Caco-2 (cell line): ENCODE results near the gene SIX5. TPM values are rescaled to one million over a fixed set of nuclear protein-coding genes. Genes with fewer than 3 reads are reported as not detected.

ENCODE experiments used
- BruUV-seq: library from RNA; stranded (reverse); fragments of 400-500 nt; replicated peaks from 2 replicates; lab custom pipeline; 2021; lab: Mats Ljungman, UMichigan
- CTCF ChIA-PET: fragments of 300-600 bp; sonication (Branson Sonifier 250); formaldehyde crosslinking; loops from one replicate; lab custom pipeline; 2022; ENCODE audit warnings: antibody characterized with exemption; lab: Charles Lee
- POLR2A ChIA-PET: fragments of 300-600 bp; sonication (Branson Sonifier 250); formaldehyde crosslinking; loops from one replicate; lab custom pipeline; 2022; ENCODE audit warnings: antibody characterized with exemption; lab: Charles Lee
- DNase-seq, 2 experiments: peaks; one replicate each; pipeline versions ENCODE4 v3.0.0 to v3.0.0-alpha.2; 2020 to 2022
- H3K27me3 ChIP-seq: replicated peaks from 2 replicates; pipeline ENCODE4 v1.6.0; 2011; ENCODE audit warnings: low read length; ENCODE audit not compliant: control insufficient read depth, insufficient read depth
- H3K36me3 ChIP-seq: 2 replicates; pipeline ENCODE4 v1.5.1; 2011; ENCODE audit warnings: low read length; ENCODE audit not compliant: control insufficient read depth, insufficient read depth
- H3K4me1 ChIP-seq: fragments of 250-450 bp; sonication (Bioruptor Pico); 2 replicates; pipeline ENCODE4 v1.5.1; 2020; ENCODE audit warnings: mild to moderate bottlenecking
- H3K4me3 ChIP-seq: 2 replicates; pipeline ENCODE4 v1.5.1; 2011; ENCODE audit warnings: low read depth, mild to moderate bottlenecking, control low read depth, low read length
- H3K9me3 ChIP-seq: fragments of 250-450 bp; sonication (Bioruptor Pico); 2 replicates; pipeline ENCODE4 v1.5.1; 2020; ENCODE audit warnings: mild to moderate bottlenecking, moderate library complexity
- H3K27ac Mint-ChIP-seq: one replicate; pipeline ENCODE4 v1.8.0; 2022; ENCODE audit warnings: mixed read lengths; ENCODE audit not compliant: unreplicated experiment
- H3K27me3 Mint-ChIP-seq: one replicate; pipeline ENCODE4 v1.8.0; 2022; ENCODE audit warnings: mixed read lengths; ENCODE audit not compliant: insufficient read depth, unreplicated experiment
- H3K36me3 Mint-ChIP-seq: one replicate; pipeline ENCODE4 v1.8.0; 2022; ENCODE audit warnings: mild to moderate bottlenecking, mixed read lengths; ENCODE audit not compliant: insufficient read depth, unreplicated experiment
- H3K4me1 Mint-ChIP-seq: one replicate; pipeline ENCODE4 v1.8.0; 2022; ENCODE audit warnings: low read depth, mixed read lengths; ENCODE audit not compliant: unreplicated experiment
- H3K4me3 Mint-ChIP-seq: one replicate; pipeline ENCODE4 v1.8.0; 2022; ENCODE audit warnings: mild to moderate bottlenecking, moderate library complexity, mixed read lengths; ENCODE audit not compliant: unreplicated experiment
- H3K9me3 Mint-ChIP-seq: one replicate; pipeline ENCODE4 v1.8.0; 2022; ENCODE audit warnings: mixed read lengths; ENCODE audit not compliant: unreplicated experiment
- CTCF ChIP-seq, 2 experiments: fragments of 200-600 bp in 1 of 2; IDR thresholded peaks; 1 replicate in 1 of 2; 2 replicates in 1 of 2; pipeline versions ENCODE4 v1.5.1 to v1.8.0; 2011 to 2022; ENCODE audit warnings: antibody characterized with exemption in 1 of 2, control low read depth in 1 of 2, inconsistent platforms in 1 of 2, low read depth in 1 of 2, low read length in 1 of 2, mild to moderate bottlenecking in 1 of 2, moderate library complexity in 1 of 2; ENCODE audit not compliant: insufficient read depth in 1 of 2, severe bottlenecking in 1 of 2, unreplicated experiment in 1 of 2
- intact Hi-C: fragments of 100-400 bp; cut with micrococcal nuclease; formaldehyde crosslinking; loops from one replicate; pipeline ENCODE4 v1.10.0; 2022; ENCODE audit not compliant: unreplicated experiment
- total RNA-seq: library from RNA; stranded (reverse); gene quantifications from 2 replicates; pipeline ENCODE4 v1.2.3, GENCODE V29; 2022

The SIX5 gene
- total RNA-seq, 1 experiment from 2014 or later: 28.6 TPM

- Mint-ChIP-seq H3K9me3 (no peaks in the 10 kb centered on the region), H3K27ac (no peak overlapping the region), H3K27me3 (no peaks in the 10 kb centered on the region), H3K4me1 (no peaks in the 10 kb centered on the region), H3K4me3 (no peak overlapping the region), H3K36me3 (peaks cover 5% of the 10 kb centered on the region)
- Histone ChIP-seq H3K9me3 (no peaks in the 10 kb centered on the region), H3K27me3 (no peaks in the 10 kb centered on the region), H3K4me1 (no peaks in the 10 kb centered on the region), H3K4me3 (no peak overlapping the region), H3K36me3 (no peaks in the 10 kb centered on the region)
- intact Hi-C loops: no loop called here
- ChIA-PET POLR2A (no interaction called here), CTCF (interaction anchor here (1.1 kb wide), 1 partner anchor 26 kb away, joined by 3 read pairs; the partner anchor contains the start of gene SIX5)
- TF ChIP-seq CTCF (IDR thresholded peaks at IDR 0.05; ENCODE audit: insufficient read depth in 1 of 2, low read depth in 1 of 2, low read length in 1 of 2, severe bottlenecking in 1 of 2, unreplicated experiment in 1 of 2): no peak
- DNase-seq: no peak
- BruUV-seq: no TSS peak
Observed at GRCh38 chr19:45742969-45743368, 26.1 kb downstream of the SIX5 start.

- intact Hi-C loops: no loop called here
- no peaks in the 10 kb centered on the region for H3K9me3 Mint-ChIP-seq
- BruUV-seq: no TSS peak
- no peaks in the 10 kb centered on the region for H3K27me3 Mint-ChIP-seq
- no peak overlapping the region for H3K4me3 Mint-ChIP-seq
- ChIA-PET CTCF (interaction anchor here (0.9 to 1.0 kb wide), 2 partner anchors 30 to 77 kb away, joined by 3 to 4 read pairs; partner anchors contain the start of gene SIX5), POLR2A (interaction anchor here (1.1 kb wide), 1 partner anchor 9 kb away, joined by 6 read pairs; the partner anchor contains the start of gene FBXO46)
- Histone ChIP-seq H3K27me3 (no peaks in the 10 kb centered on the region), H3K9me3 (no peaks in the 10 kb centered on the region), H3K36me3 (no peaks in the 10 kb centered on the region), H3K4me1 (peaks cover 19% of the 10 kb centered on the region), H3K4me3 (no peak overlapping the region)
- TF ChIP-seq CTCF (IDR thresholded peaks at IDR 0.05; ENCODE audit: insufficient read depth in 1 of 2, low read depth in 1 of 2, low read length in 1 of 2, severe bottlenecking in 1 of 2, unreplicated experiment in 1 of 2): no peak
- peaks cover 7% of the 10 kb centered on the region for H3K4me1 Mint-ChIP-seq
- H3K36me3 Mint-ChIP-seq: peaks cover 5% of the 10 kb centered on the region
- H3K27ac Mint-ChIP-seq: no peak overlapping the region
- DNase-seq: no peak
Observed at GRCh38 chr19:45739498-45740439, 29.3 kb downstream of the SIX5 start.

GRCh38 chr19:45733160-45733810 is 35.8 kb downstream of the SIX5 start, which contains the start of gene MEIOSIN:
MEIOSIN (plus strand) TSS chr19:45733439; CDS start chr19:45735377, 1,938 bp downstream.
- no peak within 1 kb of the TSS for H3K4me3 Mint-ChIP-seq
- ChIA-PET CTCF (interaction anchor here (1.8 kb wide), 1 partner anchor 36 kb away, joined by 10 read pairs; the partner anchor contains the start of gene SIX5), POLR2A (no interaction called here)
- H3K27me3 Mint-ChIP-seq: no peaks in the 10 kb centered on the region
- Histone ChIP-seq H3K4me1 (peaks cover 19% of the 10 kb centered on the region), H3K4me3 (no peak within 1 kb of the TSS), H3K36me3 (no peaks in the 10 kb centered on the region), H3K9me3 (no peaks in the 10 kb centered on the region), H3K27me3 (no peaks in the 10 kb centered on the region)
- no peak for DNase-seq
- no peak within 1 kb of the TSS for H3K27ac Mint-ChIP-seq
- intact Hi-C loops: no loop called here
- TF ChIP-seq CTCF (IDR thresholded peaks at IDR 0.05; ENCODE audit: insufficient read depth in 1 of 2, low read depth in 1 of 2, low read length in 1 of 2, severe bottlenecking in 1 of 2, unreplicated experiment in 1 of 2): no peak
- BruUV-seq: no TSS peak
- H3K36me3 Mint-ChIP-seq: peaks cover 6% of the 10 kb centered on the region
- peaks cover 10% of the 10 kb centered on the region for H3K4me1 Mint-ChIP-seq
- no peaks in the 10 kb centered on the region for H3K9me3 Mint-ChIP-seq
